ENCODE data around the gene APOA4.

DNA sequence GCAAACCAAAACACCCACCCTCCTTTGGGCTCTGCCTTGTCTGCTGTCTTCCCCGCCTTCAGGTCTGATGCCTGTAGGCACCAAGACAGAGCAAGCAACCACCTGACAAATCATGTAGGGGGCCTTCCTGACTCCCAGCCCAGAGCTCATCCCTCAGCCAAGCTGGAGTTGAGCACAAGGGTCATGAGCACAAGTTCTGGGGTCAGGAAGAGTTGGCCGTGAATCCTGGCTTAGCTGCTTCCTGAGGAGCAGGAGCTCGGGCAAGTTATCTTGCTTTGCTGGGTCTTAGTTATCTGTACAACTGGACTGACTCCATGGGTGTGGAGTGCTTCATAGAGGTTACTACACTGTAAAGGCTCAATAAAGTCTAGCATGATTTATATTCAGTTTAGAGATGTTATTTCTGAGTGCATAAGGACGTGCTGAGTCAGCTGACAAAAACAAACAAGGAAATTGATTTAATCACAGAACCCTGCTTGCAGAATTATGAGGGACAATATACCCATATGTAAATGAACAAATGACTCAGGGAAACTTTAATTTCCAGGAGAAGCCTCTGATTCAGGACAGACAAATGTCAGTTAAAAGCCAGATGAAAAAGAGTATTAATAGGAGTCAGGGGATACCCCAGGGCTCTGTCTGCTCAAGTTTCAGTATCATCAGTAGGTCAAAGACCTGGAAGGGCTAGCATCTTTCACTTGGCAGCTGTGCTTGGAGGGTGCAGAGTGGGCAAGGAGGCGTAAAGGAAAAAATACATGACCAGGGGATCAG lies 29.3 kb upstream of the APOA4 start:
- TF ChIP-seq, protein P1, sequence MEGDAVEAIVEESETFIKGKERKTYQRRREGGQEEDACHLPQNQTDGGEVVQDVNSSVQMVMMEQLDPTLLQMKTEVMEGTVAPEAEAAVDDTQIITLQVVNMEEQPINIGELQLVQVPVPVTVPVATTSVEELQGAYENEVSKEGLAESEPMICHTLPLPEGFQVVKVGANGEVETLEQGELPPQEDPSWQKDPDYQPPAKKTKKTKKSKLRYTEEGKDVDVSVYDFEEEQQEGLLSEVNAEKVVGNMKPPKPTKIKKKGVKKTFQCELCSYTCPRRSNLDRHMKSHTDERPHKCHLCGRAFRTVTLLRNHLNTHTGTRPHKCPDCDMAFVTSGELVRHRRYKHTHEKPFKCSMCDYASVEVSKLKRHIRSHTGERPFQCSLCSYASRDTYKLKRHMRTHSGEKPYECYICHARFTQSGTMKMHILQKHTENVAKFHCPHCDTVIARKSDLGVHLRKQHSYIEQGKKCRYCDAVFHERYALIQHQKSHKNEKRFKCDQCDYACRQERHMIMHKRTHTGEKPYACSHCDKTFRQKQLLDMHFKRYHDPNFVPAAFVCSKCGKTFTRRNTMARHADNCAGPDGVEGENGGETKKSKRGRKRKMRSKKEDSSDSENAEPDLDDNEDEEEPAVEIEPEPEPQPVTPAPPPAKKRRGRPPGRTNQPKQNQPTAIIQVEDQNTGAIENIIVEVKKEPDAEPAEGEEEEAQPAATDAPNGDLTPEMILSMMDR (IDR thresholded peaks at IDR 0.05), result no peak
- TF ChIP-seq RXRA (IDR thresholded peaks at IDR 0.05; ENCODE audit: borderline replicate concordance, low read depth), result no peak
- no peak for TF ChIP-seq RFX5 (IDR thresholded peaks at IDR 0.05; ENCODE audit: low read length)
- no peak for TF ChIP-seq EP300 (IDR thresholded peaks at IDR 0.05; ENCODE audit: borderline replicate concordance in 1 of 2, low read depth in 1 of 2, low read length in 1 of 2)

Measured in SK-N-SH (cell line).